ENCODE results near the gene PRSS22.

DNA sequence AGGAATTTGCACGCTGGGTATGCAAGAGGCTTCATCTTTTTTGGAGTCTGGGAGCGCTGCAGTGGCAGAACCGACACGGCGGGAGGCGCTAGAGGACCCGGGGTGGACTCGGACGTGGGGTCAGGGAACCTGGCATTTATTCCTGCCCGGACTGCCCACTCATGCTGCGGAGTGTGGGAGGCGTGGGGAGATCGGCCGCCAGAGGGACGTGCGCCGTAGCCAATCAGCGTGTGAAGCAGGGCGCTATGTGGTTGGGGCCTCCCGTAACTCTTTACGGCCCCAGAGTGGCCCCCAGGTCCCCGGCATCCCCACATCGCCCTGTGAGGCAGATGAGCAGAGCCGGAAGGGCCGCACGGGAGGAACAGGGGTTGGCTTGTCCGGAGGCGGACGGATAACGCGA, 36.3 kb upstream of the PRSS22 start:
- no peak for TF ChIP-seq CTCF (conservative IDR thresholded peaks at IDR 0.05; ENCODE audit: low read depth, low read length)
- TF ChIP-seq EZH2 (IDR thresholded peaks at IDR 0.05; ENCODE audit: low read length, unreplicated experiment), result no peak
